ENCODE measurements around the gene DDX1. TPM values are rescaled to one million over a fixed set of nuclear protein-coding genes. Genes with fewer than 3 reads are reported as not detected.

Gene DDX1
- total RNA-seq, 4 donors from 2014 or later: 58.3 to 90.5 (median 60.8) TPM

GRCh38 chr2:15638720-15639119 lies 47.1 kb downstream of the DDX1 start:
- no peak overlapping the region for H3K4me3 ChIP-seq
- no peaks in the 10 kb centered on the region for H3K9me3 ChIP-seq
- H3K4me1 ChIP-seq: peaks cover 32 to 48% (median 39%) of the 10 kb centered on the region in 4 donors
- no peak for DNase-seq (ENCODE audit: extremely low spot score)
- no peak overlapping the region for H3K27ac ChIP-seq (replicated peaks in 1 of 4)
- H3K27me3 ChIP-seq: no peaks in the 10 kb centered on the region
- intact Hi-C loops (cut with DNase I): loop anchor here (5.0 kb wide), 2 partner anchors 299 to 644 kb away; no protein-coding TSS in a partner anchor
- no peak for TF ChIP-seq EP300 (IDR thresholded peaks at IDR 0.05)
- TF ChIP-seq POLR2A (IDR thresholded peaks at IDR 0.05; ENCODE audit: low read depth): no peak
- no peak for TF ChIP-seq CTCF (IDR thresholded peaks at IDR 0.05)
- no peak for TF ChIP-seq POLR2AphosphoS5 (IDR thresholded peaks at IDR 0.05)
- H3K36me3 ChIP-seq: peaks cover 0 to 28% (median 18%) of the 10 kb centered on the region in 4 donors

GRCh38 chr2:15639323-15640251 lies 47.9 kb downstream of the DDX1 start:
- no peak overlapping the region for H3K4me3 ChIP-seq
- no peak for DNase-seq (ENCODE audit: extremely low spot score)
- 85% methylated on average over 12 of the region's 12 CpGs for WGBS
- H3K4me1 ChIP-seq: peaks cover 32 to 47% (median 39%) of the 10 kb centered on the region in 4 donors
- TF ChIP-seq CTCF (IDR thresholded peaks at IDR 0.05): no peak
- no peak for TF ChIP-seq POLR2A (IDR thresholded peaks at IDR 0.05; ENCODE audit: low read depth)
- no peaks in the 10 kb centered on the region for H3K27me3 ChIP-seq
- peaks cover 0 to 21% (median 12%) of the 10 kb centered on the region in 4 donors for H3K36me3 ChIP-seq
- H3K9me3 ChIP-seq: no peaks in the 10 kb centered on the region
- intact Hi-C loops (cut with DNase I): loop anchor here (5.0 kb wide), 2 partner anchors 298 to 643 kb away; no protein-coding TSS in a partner anchor
- no peak overlapping the region for H3K27ac ChIP-seq (replicated peaks in 1 of 4)

- WGBS: 23% methylated on average over 6 of the region's 6 CpGs
- Histone ChIP-seq H3K4me3 (no peak overlapping the region), H3K4me1 (peaks cover 25 to 40% (median 33%) of the 10 kb centered on the region in 4 donors), H3K9me3 (no peaks in the 10 kb centered on the region), H3K27ac (replicated peaks in 1 of 4) (no peak overlapping the region), H3K27me3 (no peaks in the 10 kb centered on the region), H3K36me3 (peaks cover 0 to 19% (median 11%) of the 10 kb centered on the region in 4 donors)
- DNase-seq (ENCODE audit: extremely low spot score): no peak
- intact Hi-C loops (cut with DNase I): no loop called here
- TF ChIP-seq POLR2A (IDR thresholded peaks at IDR 0.05; ENCODE audit: low read depth): no peak
- no peak for TF ChIP-seq POLR2AphosphoS5 (IDR thresholded peaks at IDR 0.05)
Measured at GRCh38 chr2:15640261-15640711, 48.6 kb downstream of the DDX1 start.

GRCh38 chr2:15640784-15641183 lies 49.1 kb downstream of the DDX1 start:
- 85% methylated on average over 2 of the region's 2 CpGs for whole genome bisulfite sequencing
- no peaks in the 10 kb centered on the region for H3K9me3 ChIP-seq
- TF ChIP-seq CTCF (IDR thresholded peaks at IDR 0.05) (no peak), EP300 (IDR thresholded peaks at IDR 0.05) (no peak), POLR2A (IDR thresholded peaks at IDR 0.05; ENCODE audit: low read depth) (no peak), POLR2AphosphoS5 (IDR thresholded peaks at IDR 0.05) (no peak)
- peaks cover 24 to 35% (median 31%) of the 10 kb centered on the region in 4 donors for H3K4me1 ChIP-seq
- intact Hi-C loops (cut with DNase I): no loop called here
- H3K27ac ChIP-seq (replicated peaks in 1 of 4): no peak overlapping the region
- no peak for DNase-seq (ENCODE audit: extremely low spot score)
- no peak overlapping the region for H3K4me3 ChIP-seq
- H3K36me3 ChIP-seq: peaks cover 0 to 14% (median 7%) of the 10 kb centered on the region in 4 donors
- H3K27me3 ChIP-seq: no peaks in the 10 kb centered on the region

GRCh38 chr2:15641530-15641982 lies 49.9 kb downstream of the DDX1 start:
- Histone ChIP-seq H3K27ac (replicated peaks in 1 of 4) (no peak overlapping the region), H3K27me3 (no peaks in the 10 kb centered on the region), H3K9me3 (no peaks in the 10 kb centered on the region), H3K4me1 (peaks cover 24 to 31% (median 28%) of the 10 kb centered on the region in 4 donors), H3K4me3 (no peak overlapping the region), H3K36me3 (peaks cover 0 to 6% (median 2%) of the 10 kb centered on the region in 4 donors)
- 88% methylated on average over 1 of the region's 1 CpG for WGBS
- no peak for TF ChIP-seq POLR2A (IDR thresholded peaks at IDR 0.05; ENCODE audit: low read depth)
- no peak for TF ChIP-seq POLR2AphosphoS5 (IDR thresholded peaks at IDR 0.05)
- TF ChIP-seq EP300 (IDR thresholded peaks at IDR 0.05): no peak
- TF ChIP-seq CTCF (IDR thresholded peaks at IDR 0.05): no peak
- no peak for DNase-seq (ENCODE audit: extremely low spot score)
- intact Hi-C loops (cut with DNase I): no loop called here

Measured in esophagus muscularis mucosa (tissue), 4 donors.